ENCODE data around the gene DOCK7.

GRCh38 chr1:62492521-62492920, 195.7 kb downstream of the DOCK7 start:
- no peak for TF ChIP-seq CTCF (IDR thresholded peaks at IDR 0.05; ENCODE audit: insufficient read depth, low read length, poor library complexity, severe bottlenecking)
- no peak for TF ChIP-seq EZH2phosphoT487 (conservative IDR thresholded peaks at IDR 0.05; ENCODE audit: low read length)

Measured in SU-DHL-6 (cell line).